Tongue (tissue), 2 donors: Measurements from ENCODE around the gene ANO2. TPM values are rescaled to one million over a fixed set of nuclear protein-coding genes. Genes with fewer than 3 reads are reported as not detected.

Experiments
- DNase-seq: peaks from one replicate; pipeline ENCODE4 v3.0.0-alpha.2; 2015
- total RNA-seq: library from RNA; depleted of rRNA; stranded (reverse); fragments of >200 nt; gene quantifications from one replicate; pipeline ENCODE4 v1.2.3, GENCODE V29; 2014

The ANO2 gene
- total RNA-seq, 1 donor from 2014 or later: 4.8 TPM

DNA sequence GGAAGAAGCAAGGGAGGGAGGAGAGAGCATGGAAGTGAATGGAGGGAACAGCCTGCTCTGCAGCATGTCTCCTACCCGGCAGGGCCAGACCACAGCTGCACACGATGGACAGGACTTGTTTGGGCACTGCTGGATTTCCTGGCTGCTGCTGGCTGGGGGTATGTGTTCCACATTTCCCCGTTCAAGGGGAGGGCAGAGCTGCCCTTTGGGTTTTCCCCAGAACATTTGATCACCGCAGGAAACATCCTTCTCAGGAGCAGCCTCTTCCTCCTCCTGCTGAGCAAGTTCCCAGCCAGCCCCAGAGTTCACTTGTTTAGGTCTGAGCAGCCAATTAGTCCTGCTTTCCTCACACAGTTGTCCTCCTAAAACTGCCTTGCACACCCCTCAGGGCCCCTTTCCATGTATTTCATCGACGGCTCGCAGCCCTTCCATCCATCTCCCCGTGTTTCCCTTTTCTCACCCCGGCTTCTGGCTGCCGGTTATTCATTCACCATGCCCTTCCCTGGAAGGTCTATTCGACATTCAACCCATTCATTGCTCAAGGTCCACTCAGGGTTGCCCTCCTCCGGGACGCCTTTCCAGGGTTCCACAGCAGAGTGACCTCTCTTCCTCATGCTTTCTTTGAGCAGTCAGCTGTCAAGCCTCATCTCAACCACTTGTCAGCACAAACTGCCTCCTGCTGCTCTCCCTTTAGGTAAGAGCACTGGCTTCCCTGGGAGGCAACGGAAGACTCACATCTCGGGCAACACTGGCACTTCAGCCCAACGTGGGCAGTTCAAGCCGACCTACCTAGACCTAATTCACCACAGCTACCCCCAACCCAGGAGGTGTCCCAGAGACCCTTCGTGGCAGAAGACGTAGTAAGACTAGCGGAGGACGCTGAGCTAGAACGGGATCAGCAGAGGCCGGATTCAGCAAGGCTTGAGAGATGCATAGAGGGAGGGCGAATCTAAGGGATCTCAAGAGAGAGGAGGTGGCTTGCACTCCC lies 20.1 kb upstream of the ANO2 start:
- no peak for DNase-seq

DNA sequence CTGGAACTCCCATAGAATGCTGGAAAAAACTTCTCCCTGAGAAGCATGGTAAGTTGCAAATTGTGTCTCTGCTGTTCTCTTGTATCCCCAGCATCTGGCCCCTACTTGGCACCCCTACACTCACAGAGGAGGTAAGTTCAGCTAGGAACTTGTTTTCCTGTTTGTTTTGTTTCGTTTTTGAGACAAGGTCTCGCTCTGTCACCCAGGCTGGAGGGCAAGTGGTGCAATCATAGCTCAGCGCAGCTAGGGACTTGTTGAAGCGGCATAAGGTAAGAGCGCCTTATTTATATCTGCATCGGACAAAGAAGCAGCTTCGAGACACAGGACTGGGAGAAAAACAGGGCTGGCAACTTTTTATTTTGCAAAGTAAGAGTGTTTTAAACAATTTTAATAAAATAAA lies 18.5 kb upstream of the ANO2 start:
- no peak for DNase-seq

DNA sequence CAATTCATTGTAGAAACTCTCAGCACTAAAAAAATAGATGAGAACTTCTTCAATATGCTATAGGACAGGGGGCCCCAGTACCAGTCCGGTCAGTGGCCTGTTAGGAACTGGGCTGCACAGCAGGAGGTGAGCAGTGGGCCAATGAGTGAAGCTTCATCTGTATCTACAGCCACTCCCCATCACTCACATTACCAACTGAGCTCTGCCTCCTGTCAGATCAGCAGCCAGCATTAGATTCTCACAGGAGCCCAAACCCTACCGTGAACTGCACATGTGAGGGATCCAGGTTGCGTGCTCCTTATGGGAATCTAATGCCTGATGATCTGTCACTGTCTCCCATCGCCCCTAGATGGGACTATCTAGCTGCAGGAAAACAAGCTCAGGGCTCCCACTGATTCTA lies 15.7 kb upstream of the ANO2 start:
- no peak for DNase-seq

DNA sequence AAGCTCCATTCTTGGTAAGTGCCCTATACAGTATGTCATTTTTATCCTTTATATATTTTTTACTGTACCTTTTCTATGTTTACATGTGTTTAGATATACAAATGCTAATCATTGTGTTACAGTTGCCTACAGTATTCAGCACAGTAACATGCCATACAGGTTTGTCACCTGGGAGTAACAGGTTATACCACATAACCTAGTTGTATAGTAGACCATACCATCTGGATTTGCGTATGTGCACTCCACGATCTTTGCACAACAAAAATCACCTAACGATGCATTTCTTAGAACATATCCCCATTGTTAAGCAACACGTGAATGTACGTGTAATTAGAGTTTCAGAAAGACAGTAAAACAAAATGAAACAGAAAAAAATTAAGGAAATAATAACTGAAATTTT lies 11.9 kb upstream of the ANO2 start:
- no peak for DNase-seq

DNA sequence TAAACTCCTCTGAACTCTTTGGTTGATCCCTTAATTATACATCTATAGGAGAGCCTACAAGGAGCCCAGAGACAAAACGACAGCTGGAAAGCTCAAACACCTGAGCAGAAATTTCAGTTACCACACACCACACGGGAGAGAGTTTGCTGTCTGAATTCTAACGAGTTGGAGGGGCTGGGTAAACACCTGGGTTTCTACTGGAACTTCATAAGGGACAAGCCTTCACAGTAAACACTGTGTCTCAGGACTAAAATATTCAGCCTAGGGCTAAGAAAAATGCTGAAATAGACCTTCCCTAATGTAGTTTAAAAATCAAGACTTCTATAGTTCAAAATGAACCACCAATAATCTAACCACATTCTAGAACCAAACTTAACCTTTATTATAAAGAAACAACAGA lies 9.6 kb upstream of the ANO2 start:
- DNase-seq: no peak

DNA sequence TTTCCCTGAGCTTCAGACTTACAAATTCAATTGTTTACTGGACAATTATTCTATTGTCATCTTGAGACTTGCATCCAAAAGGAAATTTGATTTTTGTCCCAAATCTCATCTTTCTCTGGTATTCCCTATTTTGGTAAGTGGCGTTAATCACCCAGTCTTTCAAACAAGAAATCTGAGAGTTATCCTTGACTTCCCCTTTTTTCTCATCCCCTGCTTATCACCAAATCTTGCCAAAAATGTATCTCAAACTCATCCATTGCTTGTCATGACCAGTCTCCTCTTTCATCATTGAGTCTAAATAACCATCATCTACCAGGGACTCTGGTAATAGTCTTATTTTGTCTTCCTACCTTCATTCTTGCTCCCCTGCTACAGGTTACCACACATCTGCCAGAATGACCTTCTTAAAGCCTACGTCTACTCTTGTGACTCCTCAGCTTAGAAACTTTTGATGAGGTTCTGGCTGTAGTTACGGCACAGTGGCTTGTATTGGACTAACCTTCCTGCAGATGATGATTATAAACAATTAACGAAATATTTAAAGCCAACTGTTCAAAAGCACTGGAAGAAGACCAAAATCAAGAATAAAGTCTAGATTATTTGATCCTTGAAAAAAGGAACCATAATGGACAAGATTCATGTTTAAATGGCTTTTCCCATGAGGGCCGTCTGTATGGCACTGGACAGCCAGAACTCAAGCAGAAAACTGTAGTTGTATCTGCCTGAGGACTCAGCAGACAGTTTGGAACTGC lies 9.0 kb upstream of the ANO2 start:
- no peak for DNase-seq

DNA sequence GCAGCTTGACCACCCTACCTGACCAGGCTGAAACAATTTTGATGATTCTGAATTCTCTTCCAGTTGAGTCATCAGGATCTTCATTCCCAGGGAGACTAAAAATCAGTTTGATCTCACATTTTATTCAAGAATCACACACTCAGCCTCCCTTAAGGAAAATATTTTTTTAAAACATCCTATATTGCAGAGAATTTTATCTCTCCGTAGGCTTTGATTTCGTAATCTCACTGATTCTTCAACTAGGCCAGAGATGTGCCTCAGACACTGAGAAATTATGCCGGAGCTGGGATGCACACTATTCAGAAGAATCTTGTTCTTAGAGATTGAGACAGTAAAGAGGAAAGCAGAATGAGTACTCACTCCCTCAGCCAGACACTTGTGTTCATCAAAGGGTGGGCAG lies 7.0 kb upstream of the ANO2 start:
- no peak for DNase-seq

DNA sequence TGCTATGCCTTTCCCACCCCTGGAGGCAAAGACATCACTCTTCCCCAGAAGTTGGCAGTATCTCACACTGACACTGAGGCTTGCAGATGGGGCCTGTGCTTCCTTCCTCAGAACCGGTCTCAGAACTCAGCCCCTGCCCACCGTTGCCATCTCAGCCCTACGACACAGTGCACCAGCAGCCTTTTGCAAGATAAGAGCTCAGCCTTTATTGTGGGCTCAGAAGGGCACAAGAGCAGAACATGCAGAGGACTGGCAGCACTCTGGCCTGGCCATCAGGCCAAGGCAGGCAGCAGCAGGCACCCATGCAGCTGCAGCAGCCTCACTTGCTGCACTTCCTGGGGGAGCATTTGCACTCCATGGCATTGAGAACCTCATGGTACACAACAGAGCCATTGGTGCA lies 3.6 kb upstream of the ANO2 start:
- DNase-seq: no peak

DNA sequence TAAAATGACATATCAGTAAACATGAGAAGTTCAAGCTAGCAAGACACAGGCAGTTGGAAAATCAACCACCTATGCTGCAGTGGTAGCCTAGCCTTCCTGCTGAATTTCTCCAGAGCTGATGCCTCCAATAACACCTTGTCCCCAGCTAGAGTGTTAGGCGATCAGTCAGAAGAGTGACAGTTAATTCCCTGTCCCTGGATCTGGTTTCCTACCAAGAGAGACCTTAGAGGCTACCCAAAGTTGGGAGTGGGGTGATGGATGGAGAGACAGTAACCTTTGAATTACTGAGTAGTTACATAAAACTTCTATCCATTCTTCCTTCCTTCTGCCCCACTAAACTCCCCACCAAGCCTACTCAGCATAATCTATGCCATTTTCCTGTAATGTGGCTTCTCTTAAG lies 1.9 kb upstream of the ANO2 start:
- DNase-seq: no peak

DNA sequence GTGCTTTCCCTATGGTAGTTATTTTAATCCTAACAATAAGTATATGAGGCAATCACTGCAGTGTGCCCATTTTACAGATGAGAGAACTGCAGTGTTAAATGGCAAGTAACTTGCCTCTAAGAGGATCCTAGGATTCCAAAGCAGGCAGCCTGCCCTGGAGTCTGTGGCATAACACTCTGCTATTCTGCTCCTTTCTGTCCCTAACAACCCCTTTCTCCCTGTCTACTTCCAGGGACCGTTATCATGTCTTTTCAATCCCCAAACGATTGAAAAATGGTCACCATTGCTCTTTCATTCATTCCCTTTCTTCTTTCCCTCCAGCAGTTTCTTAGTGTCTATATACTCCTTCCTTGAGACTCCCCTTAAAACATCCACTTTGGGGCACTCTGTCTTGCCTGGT lies 1.3 kb upstream of the ANO2 start:
- DNase-seq: no peak

DNA sequence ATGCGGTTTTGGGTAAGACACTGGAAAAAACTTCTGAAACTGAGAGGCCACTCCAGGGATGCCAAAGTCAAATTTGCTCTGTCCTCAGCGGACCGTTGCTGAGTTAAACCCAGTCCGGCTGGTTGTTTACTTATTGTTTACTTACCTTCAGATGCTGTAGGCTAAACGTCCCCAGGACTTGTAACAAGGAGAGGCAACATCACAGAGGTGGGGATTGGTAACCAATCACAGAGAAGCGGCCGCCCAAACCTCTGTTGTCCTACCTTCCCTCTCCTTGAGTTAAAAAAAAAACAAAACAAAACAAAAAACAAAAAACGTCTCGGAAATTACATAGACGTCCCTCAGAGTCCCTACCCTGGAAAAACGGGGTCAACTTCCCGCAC lies 380 bp downstream of the ANO2 start:
- DNase-seq: peak; percentile 21

DNA sequence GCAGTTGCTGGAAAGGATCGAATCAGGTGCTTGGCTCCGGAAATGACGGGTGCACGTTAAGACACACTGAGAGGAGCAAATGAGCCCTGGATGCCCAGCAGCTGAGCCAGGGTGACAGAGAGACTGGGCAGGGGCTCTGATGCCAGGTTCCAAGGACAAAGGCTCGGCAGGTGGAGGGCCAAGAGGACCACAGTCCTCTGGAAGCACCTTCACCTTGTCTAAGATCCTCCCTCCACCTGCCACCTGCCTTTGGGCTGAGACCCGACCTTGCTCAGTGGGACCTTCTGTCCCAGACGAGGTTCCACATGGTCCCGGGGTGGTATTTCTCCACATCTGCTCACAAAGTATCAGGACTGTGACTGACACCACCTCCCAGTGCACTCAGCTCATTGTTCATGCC lies 1.0 kb downstream of the ANO2 start:
- DNase-seq: no peak

DNA sequence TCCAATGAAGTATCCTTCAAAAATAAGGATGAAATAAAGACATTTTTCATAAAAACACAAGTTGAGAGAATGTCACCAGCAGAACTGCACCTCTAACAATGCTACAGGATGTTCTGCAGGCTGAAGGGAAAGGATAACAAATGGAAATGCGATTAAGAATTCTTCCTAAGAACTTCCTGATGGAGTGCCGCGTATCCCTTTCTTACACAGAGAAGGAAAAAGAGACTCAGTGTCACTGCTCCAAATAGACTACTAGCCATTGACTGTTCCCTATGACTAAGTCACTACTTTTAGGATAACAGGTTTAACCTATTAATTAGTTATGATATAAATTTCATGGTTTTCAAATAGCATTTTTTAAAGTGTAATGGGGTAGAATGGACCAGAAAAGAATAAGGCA lies 3.2 kb downstream of the ANO2 start:
- DNase-seq: no peak

DNA sequence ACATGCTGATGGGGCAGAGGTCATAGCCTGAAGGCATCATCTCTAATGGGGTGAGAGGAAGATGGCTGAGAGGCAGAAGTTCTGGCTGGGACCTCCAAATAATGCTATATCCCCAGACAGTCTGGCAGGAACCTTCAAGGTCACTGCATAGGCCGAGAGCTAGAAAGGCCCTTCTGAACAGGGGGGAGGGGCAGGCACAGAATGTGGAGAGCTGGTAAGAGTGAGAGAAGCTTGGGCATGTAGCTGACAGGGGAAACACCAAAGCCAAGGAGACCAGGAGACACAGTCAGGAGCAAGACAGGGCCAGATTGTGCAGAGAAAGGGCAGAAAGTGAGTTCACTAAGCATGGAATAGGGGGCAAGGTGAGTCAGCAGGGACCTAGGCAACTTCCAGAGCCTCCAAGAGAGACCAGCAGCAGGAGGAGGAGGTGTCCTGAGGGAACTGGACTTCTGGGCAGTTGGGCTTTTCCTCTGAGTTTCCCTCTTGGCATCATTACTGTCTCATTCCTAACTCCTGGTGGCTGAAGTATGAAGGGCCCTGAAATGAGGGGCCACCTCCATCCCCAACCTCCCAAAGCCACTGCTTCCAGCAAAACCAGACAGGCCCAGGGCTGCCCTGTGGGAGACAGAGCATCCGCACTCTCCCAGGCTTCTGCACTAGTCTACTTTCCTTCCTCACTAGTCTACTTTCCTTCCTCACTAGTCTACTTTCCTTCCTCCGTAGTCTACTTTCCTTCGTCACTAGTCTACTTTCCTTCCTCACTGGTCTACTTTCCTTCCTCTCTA lies 17.1 kb downstream of the ANO2 start:
- no peak for DNase-seq

DNA sequence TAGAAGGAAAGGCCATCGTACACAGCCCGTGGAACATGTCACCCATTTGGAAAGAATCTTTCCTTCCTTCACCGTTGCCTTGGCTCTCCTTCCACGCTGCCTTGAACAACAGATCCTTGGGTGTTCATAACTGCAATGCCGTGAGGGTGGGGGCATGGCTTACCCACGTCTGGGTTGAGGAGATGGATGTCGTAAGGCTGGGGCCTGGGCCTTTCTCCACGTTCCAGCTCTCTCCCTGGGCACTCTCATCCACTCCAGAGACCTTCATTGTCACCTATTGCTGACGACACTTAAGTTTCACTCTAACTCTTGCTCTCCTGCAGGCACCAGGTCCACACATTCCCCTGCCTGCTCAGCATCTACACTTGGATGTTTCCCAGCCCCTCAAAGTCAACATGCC lies 19.4 kb downstream of the ANO2 start:
- DNase-seq: no peak

DNA sequence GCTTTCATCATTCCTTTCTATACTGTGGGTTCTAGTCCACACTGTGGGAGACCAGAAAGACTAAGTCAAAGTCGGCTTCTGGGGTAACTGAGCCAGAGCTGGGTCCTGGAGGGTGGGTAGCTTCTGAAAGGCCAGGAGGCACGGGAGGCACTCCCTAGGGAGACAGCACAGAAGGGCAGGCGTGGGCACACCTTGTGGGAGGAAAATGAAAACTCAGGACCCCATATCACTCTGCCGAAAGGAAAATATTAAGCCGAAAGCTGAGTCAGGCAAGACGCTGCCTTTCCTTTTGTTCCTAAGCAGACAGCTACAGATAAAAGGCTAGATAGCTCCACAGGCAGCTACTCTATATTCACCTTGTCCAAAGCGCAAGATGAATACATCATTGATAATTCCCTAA lies 20.7 kb downstream of the ANO2 start:
- no peak for DNase-seq

DNA sequence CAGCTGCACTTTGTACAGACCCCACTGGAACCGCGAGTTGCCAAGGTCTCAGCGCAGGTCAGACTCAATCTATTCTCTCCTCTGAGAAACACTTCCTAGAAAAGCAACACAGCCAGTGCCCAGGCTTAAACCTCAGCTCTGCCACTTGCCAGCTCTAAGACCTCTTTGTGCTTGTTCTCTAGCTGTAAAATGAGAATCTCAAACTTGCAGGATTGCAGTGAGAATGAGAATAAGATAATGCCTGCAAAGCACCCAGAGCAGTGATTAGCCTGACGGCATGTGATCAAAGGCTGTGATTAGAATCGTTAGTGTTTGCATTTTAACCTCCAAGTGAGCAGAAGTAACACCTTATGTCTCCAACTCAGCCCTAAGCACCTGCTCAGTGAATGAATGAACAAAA lies 21.3 kb downstream of the ANO2 start:
- DNase-seq: no peak

DNA sequence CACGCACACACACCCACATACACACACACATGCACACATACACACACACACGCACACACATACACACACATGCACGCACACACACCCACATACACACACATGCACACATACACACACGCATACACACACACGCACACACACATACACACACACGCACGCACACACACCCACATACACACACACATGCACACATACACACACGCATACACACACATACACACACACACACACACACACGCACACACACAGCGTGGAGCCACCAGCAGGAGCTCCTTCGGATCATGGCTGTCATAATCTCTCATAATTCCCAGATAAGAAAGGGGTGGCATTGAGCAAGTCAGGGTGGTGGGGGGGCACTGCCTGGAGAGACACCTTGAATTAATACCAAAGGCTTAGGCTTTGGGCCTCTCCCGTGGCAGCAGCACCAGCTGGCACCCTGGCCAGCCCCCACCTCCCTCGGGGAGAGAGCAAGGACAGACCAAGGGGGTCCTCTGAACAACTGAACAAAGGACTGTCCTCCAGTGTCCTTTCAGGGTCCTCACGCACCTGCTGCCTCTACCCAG lies 21.9 kb downstream of the ANO2 start:
- DNase-seq: no peak

DNA sequence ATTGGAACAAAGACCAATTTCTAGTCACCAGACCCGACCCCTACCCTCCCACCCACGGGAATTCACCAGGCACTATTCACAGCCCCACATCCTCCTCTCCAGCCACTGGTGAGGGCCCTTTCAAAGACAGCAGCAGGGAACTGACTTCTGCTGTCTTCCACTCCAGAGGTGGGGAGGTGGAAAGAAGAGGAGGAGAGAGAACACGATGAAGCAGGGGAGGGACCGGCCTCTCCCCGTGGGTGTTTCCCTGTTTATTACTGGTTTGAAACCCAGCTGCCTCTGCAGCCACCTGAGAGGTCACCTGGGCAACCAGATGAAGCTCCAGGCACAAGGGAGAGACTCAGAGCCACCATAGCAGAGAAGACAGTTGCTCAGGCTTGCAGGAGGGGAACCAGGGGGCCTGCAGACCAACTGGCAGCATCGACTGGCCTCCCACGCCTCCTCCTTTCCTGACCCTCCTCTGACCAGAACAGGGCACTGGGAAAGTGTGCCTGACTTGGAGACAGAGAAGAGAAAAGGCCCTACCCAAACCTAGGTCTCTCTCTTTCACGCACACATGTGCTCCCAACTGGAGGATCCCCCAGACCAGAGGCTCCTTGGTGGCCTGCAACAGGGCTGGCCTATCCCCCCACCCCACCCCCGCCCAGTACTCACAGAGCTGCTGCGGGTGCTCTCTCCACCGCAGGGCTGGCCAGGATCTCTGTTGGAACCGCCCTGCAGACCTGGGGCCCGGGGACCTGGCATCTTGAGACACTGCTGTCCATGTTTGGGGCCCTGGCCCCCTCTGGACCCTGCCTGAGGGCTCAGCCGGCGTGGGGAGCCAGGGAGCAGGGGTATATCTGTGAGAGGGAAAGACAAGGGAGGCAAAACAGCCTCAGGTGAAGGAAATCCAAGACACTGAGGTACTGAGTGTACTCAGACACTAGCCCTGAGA lies 22.8 kb downstream of the ANO2 start:
- DNase-seq: no peak

DNA sequence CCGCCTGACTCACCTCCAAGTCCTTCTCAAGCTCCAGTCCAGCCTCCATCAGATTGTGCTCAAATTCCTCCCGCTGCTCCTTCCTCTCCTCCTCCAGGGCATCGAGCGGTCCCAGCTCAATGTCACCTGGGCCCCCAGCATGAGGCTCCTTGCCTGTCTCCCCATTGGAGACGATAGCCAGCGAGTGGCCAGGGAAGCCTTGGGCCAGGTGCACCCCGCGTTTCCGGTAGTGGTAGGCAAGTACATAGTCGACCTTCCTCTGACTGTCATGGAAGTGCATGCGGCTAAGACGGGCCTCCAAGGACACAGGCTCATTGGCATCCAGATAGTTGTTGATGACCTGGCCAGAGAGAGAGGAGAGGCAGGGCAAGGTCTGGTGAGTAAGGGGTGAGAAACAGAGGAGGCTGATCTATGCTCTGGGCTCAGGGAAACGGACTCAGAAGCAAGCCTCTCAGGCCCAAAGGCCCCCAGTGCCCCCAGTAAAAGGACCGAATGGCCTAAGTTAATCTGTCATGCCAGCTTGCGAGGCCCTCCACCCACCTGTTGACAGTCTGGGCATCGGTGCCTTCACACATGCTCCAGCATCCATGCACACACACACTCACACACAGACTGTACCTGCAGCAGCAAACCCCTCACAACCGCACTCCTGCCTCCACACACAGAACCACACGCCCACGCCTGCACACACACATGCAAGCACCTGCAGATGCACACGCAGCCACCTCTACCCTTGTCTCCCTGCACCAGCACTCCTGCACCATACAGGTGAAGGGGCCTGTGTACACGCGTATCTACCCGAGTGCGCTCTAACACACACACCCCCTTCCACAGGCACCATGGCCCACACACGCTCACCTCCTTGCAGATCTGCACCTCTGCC lies 23.8 kb downstream of the ANO2 start:
- DNase-seq: no peak
